HepG2 (cell line): ENCODE results near the gene CNNM4. TPM values are rescaled to one million over a fixed set of nuclear protein-coding genes. Genes with fewer than 3 reads are reported as not detected.

Experiments
- ATAC-seq: fragments of 200-7000 bp; cut with Tn5 transposase; 3 replicates; pipeline ENCODE4 v1.9.1; 2020; ENCODE audit warnings: mild to moderate bottlenecking, moderate library complexity
- BruUV-seq: library from RNA; stranded (reverse); fragments of 400-500 nt; replicated peaks from 2 replicates; lab custom pipeline; 2021; lab: Mats Ljungman, UMichigan
- CTCF ChIA-PET: fragments of 300-600 bp; formaldehyde crosslinking; extraction: SDS; loops from one replicate; lab custom pipeline; 2021; ENCODE audit warnings: low total read pairs, inconsistent platforms, low intra/inter-chr PET ratio; lab: Yijun Ruan, JAX
- POLR2A ChIA-PET: fragments of 350-600 bp; sonication (Branson Sonifier 250); formaldehyde crosslinking; loops from one replicate; lab custom pipeline; 2020; ENCODE audit warnings: antibody characterized with exemption, inconsistent platforms; lab: Yijun Ruan, JAX
- DNase-seq: peaks from one replicate; pipeline ENCODE4 v3.0.0-alpha.2; 2015; ENCODE audit warnings: low spot score
- FAIRE-seq: peaks from 3 replicates; lab custom pipeline; 2011; peaks lifted over from hg19 to GRCh38; lab: Jason Lieb, UNC
- H2AFZ ChIP-seq: one replicate; pipeline ENCODE4 v1.6.1; 2011; ENCODE audit warnings: low read length, inconsistent platforms
- H3K27ac ChIP-seq: fragments of 300-600 bp; 3 replicates; pipeline ENCODE4 v1.8.0; 2011; ENCODE audit warnings: mixed run types, mild to moderate bottlenecking, mixed read lengths, low read length, inconsistent platforms; ENCODE audit not compliant: insufficient read depth; ENCODE audit errors: extremely low read length
- H3K27me3 ChIP-seq, 2 experiments: fragments of 200-600 bp in 1 of 2; 2 replicates in 1 of 2; 3 replicates in 1 of 2; pipeline versions ENCODE4 v1.6.0 to v1.8.0; 2011; ENCODE audit warnings: low read length in 2 of 2, mild to moderate bottlenecking in 2 of 2, moderate library complexity in 2 of 2, inconsistent platforms in 1 of 2; ENCODE audit not compliant: insufficient read depth in 2 of 2, control insufficient read depth in 1 of 2
- H3K36me3 ChIP-seq, 2 experiments: fragments of 200-600 bp in 1 of 2; replicated peaks in 1 of 2; 2 replicates in 1 of 2; 3 replicates in 1 of 2; pipeline versions ENCODE4 v1.5.1 to v1.8.0; 2011; ENCODE audit warnings: low read length in 2 of 2, inconsistent platforms in 1 of 2; ENCODE audit not compliant: insufficient read depth in 2 of 2, control insufficient read depth in 1 of 2
- H3K4me1 ChIP-seq: 2 replicates; pipeline ENCODE4 v1.5.1; 2012; ENCODE audit warnings: low read length, inconsistent platforms; ENCODE audit not compliant: insufficient read depth
- H3K4me2 ChIP-seq: 2 replicates; pipeline ENCODE4 v1.6.0; 2011; ENCODE audit warnings: low read depth, low read length, inconsistent platforms
- H3K4me3 ChIP-seq, 3 experiments: fragments of 200-600 bp in 1 of 3; sonication (generic), shearing (Covaris generic) in 1 of 3; replicated peaks in 1 of 3; 2 replicates each; pipeline ENCODE4 v1.5.1; 2011 to 2016; ENCODE audit warnings: low read length in 3 of 3, inconsistent platforms in 2 of 3, low read depth in 2 of 3, mild to moderate bottlenecking in 2 of 3, control low read depth in 1 of 3, mixed read lengths in 1 of 3; ENCODE audit not compliant: insufficient read depth in 1 of 3
- H3K79me2 ChIP-seq: one replicate; pipeline ENCODE4 v1.6.1; 2011; ENCODE audit warnings: low read length, inconsistent platforms; ENCODE audit not compliant: insufficient read depth
- H3K9ac ChIP-seq: 2 replicates; pipeline ENCODE4 v1.6.0; 2011; ENCODE audit warnings: mild to moderate bottlenecking, low read depth, low read length, inconsistent platforms; ENCODE audit not compliant: insufficient read depth
- H3K9me3 ChIP-seq: 2 replicates; pipeline ENCODE4 v1.5.1; 2012; ENCODE audit warnings: mild to moderate bottlenecking, low read length
- H4K20me1 ChIP-seq: 2 replicates; pipeline ENCODE4 v1.6.0; 2011; ENCODE audit warnings: inconsistent platforms, mild to moderate bottlenecking, low read length, moderate library complexity; ENCODE audit not compliant: insufficient read depth
- AKAP8 ChIP-seq: sonication (generic); formaldehyde crosslinking; IDR thresholded peaks from 2 replicates; pipeline ENCODE4 v1.5.1; 2020; ENCODE audit warnings: mild to moderate bottlenecking, missing genetic modification reagents
- JUNB ChIP-seq: sonication (generic); formaldehyde crosslinking; IDR thresholded peaks from 2 replicates; pipeline ENCODE4 v1.8.0; 2022; ENCODE audit warnings: missing genetic modification reagents, mild to moderate bottlenecking, borderline replicate concordance
- JUND ChIP-seq: sonication (generic); formaldehyde crosslinking; IDR thresholded peaks from 2 replicates; pipeline ENCODE4 v1.8.0; 2022; ENCODE audit warnings: mild to moderate bottlenecking, missing genetic modification reagents
- MED13 ChIP-seq: sonication (generic); formaldehyde crosslinking; IDR thresholded peaks from 2 replicates; pipeline ENCODE4 v1.5.0; 2020; ENCODE audit warnings: missing genetic modification reagents
- NR2F2 ChIP-seq: IDR thresholded peaks from 2 replicates; pipeline ENCODE4 v1.6.1; 2012; ENCODE audit warnings: low read depth, inconsistent platforms, borderline replicate concordance
- TBP ChIP-seq: sonication (generic); formaldehyde crosslinking; IDR thresholded peaks from 2 replicates; pipeline ENCODE4 v1.5.0; 2020; ENCODE audit warnings: missing genetic modification reagents
- THYN1 ChIP-seq: sonication (generic); formaldehyde crosslinking; IDR thresholded peaks from 2 replicates; pipeline ENCODE4 v1.8.1; 2023; ENCODE audit warnings: low read depth, mild to moderate bottlenecking, moderate library complexity, missing genetic modification reagents, borderline replicate concordance
- TSC22D2 ChIP-seq: sonication (generic); formaldehyde crosslinking; IDR thresholded peaks from 2 replicates; pipeline ENCODE4 v1.5.1; 2020; ENCODE audit warnings: missing genetic modification reagents, mild to moderate bottlenecking, borderline replicate concordance
- ZBTB25 ChIP-seq: IDR thresholded peaks from 2 replicates; pipeline ENCODE4 v1.6.1; 2018; ENCODE audit warnings: missing genetic modification reagents
- ZHX2 ChIP-seq, 2 experiments: sonication (generic) in 1 of 2; formaldehyde crosslinking in 1 of 2; IDR thresholded peaks; 2 replicates each; pipeline versions ENCODE4 v1.6.1 to v1.9.0; 2014 to 2022; ENCODE audit warnings: antibody characterized with exemption in 1 of 2, borderline replicate concordance in 1 of 2, inconsistent platforms in 1 of 2, low read depth in 1 of 2, missing genetic modification reagents in 1 of 2
- ZNF333 ChIP-seq: sonication (generic); formaldehyde crosslinking; IDR thresholded peaks from 2 replicates; pipeline ENCODE4 v1.4.0; 2020; ENCODE audit warnings: mild to moderate bottlenecking, missing genetic modification reagents, borderline replicate concordance
- ZNF354B ChIP-seq: sonication (generic); formaldehyde crosslinking; IDR thresholded peaks from 2 replicates; pipeline ENCODE4 v1.8.0; 2022; ENCODE audit warnings: mild to moderate bottlenecking, missing genetic modification reagents
- ZNF382 ChIP-seq: sonication (generic); formaldehyde crosslinking; IDR thresholded peaks from 2 replicates; pipeline ENCODE4 v1.5.0; 2020; ENCODE audit warnings: missing genetic modification reagents, mild to moderate bottlenecking, borderline replicate concordance
- ZNF383 ChIP-seq: sonication (generic); formaldehyde crosslinking; IDR thresholded peaks from 2 replicates; pipeline ENCODE4 v1.4.0; 2020; ENCODE audit warnings: missing genetic modification reagents, mild to moderate bottlenecking, borderline replicate concordance
- ZNF614 ChIP-seq: IDR thresholded peaks from 2 replicates; pipeline ENCODE4 v1.6.1; 2018; ENCODE audit warnings: missing biosample characterization, missing genetic modification reagents, inconsistent platforms, borderline replicate concordance
- WGBS: methylation state at CpG from one replicate; pipeline ENCODE4 v1.1.6; 2017; ENCODE audit warnings: low lambda C conversion rate; 5-methylcytosine and 5-hydroxymethylcytosine counted together
- in situ Hi-C: cut with HindIII; loops from 2 replicates; pipeline ENCODE4 v1.10.0; 2017; ENCODE audit warnings: low pct_unique_long_range_greater_than_20kb; ENCODE audit not compliant: extremely low pct_ligation_motif_present
- intact Hi-C: fragments of 100-400 bp; cut with micrococcal nuclease; formaldehyde crosslinking; loops from one replicate; pipeline ENCODE4 v1.10.0; 2022; ENCODE audit not compliant: unreplicated experiment
- polyA plus RNA-seq, 8 experiments: library from polyadenylated mRNA; depleted of rRNA in 3 of 8; stranded (reverse) in 7 of 8; unstranded in 1 of 8; fragments of >200 nt; fragmentation: Illumina TruSeq in 4 of 8; extraction: Trizol in 4 of 8; gene quantifications; 2 replicates each; pipeline versions ENCODE4 v1.2.1 to v1.2.3, GENCODE V29; 2011 to 2016; ENCODE audit warnings: low read depth in 4 of 8, missing spikeins in 1 of 8, mixed read lengths in 1 of 8; ENCODE audit not compliant: insufficient read depth in 1 of 8
- total RNA-seq, 5 experiments: library from RNA; depleted of rRNA; stranded (reverse); fragments of >200 nt; fragmentation: Illumina TruSeq; extraction: Trizol; gene quantifications; 2 replicates each; pipeline ENCODE4 v1.2.3, GENCODE V29; 2016; ENCODE audit warnings: low read depth in 1 of 5
- TF ChIP-seq, protein P1 (sequence below): IDR thresholded peaks from 2 replicates; pipeline ENCODE4 v1.6.1; 2018; ENCODE audit warnings: missing genetic modification reagents, mild to moderate bottlenecking, missing compliant biosample characterization
- TF ChIP-seq, protein P2 (sequence below): sonication (generic); formaldehyde crosslinking; IDR thresholded peaks from 2 replicates; pipeline ENCODE4 v1.5.0; 2020; ENCODE audit warnings: missing genetic modification reagents, mild to moderate bottlenecking, borderline replicate concordance

The CNNM4 gene
- total and polyA plus RNA-seq, 2 of the 13 experiments (the other 11 are each of a cell fraction or from before 2014, with no cell fraction given) = 5.9 to 8.4 TPM

DNA sequence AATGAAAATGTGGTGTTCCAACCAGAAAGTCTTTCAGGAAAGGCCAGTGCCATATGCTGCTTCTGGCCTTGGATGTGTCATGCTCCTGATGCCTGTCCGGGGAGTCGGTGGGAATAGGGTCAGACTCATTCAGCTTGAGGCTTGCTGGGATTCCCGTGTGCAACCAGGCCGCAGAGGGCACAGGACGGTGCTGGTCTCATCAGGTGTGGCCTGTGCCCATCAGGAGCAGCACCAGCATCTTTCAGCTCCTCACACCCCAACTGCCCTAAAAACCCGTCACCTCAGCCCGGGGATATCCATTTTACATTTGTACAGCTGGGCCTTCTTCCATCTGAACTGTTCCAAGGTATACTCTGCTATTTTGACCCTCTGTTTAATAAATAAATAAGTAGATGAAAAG is 42.0 kb downstream of the CNNM4 start:
- 93% methylated on average over 7 of the region's 7 CpGs for WGBS
- in situ Hi-C loops = no loop called here
- no peak overlapping the region for H3K9ac ChIP-seq
- no peaks in the 10 kb centered on the region for H4K20me1 ChIP-seq
- peaks cover 35% of the 10 kb centered on the region for H3K4me1 ChIP-seq
- no peak for ATAC-seq
- no peak for TF ChIP-seq TBP (CRISPR knock-in tag)
- TF ChIP-seq, protein P1, sequence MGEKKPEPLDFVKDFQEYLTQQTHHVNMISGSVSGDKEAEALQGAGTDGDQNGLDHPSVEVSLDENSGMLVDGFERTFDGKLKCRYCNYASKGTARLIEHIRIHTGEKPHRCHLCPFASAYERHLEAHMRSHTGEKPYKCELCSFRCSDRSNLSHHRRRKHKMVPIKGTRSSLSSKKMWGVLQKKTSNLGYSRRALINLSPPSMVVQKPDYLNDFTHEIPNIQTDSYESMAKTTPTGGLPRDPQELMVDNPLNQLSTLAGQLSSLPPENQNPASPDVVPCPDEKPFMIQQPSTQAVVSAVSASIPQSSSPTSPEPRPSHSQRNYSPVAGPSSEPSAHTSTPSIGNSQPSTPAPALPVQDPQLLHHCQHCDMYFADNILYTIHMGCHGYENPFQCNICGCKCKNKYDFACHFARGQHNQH (CRISPR knock-in tag) = no peak
- no peak for TF ChIP-seq JUND
- TF ChIP-seq ZBTB25 (CRISPR knock-in tag) = no peak
- no peak for TF ChIP-seq ZNF354B
- TF ChIP-seq TSC22D2 = no peak
- TF ChIP-seq AKAP8 (CRISPR knock-in tag) = no peak
- TF ChIP-seq NR2F2 = no peak
- no peak for TF ChIP-seq ZNF382 (CRISPR knock-in tag)
- no peak for TF ChIP-seq ZNF614
- TF ChIP-seq JUNB (CRISPR knock-in tag) = no peak
- no peak for TF ChIP-seq ZNF383
- TF ChIP-seq ZNF333 (CRISPR knock-in tag) = no peak
- TF ChIP-seq MED13 = no peak
- TF ChIP-seq THYN1 (CRISPR knock-in tag) = no peak
- no peak for TF ChIP-seq ZHX2 (IDR thresholded peaks at IDR 0.05; ENCODE audit: low read depth)
- no peak for TF ChIP-seq ZHX2 (CRISPR knock-in tag; IDR thresholded peaks at IDR 0.05; ENCODE audit: borderline replicate concordance)
- TF ChIP-seq, protein P2, sequence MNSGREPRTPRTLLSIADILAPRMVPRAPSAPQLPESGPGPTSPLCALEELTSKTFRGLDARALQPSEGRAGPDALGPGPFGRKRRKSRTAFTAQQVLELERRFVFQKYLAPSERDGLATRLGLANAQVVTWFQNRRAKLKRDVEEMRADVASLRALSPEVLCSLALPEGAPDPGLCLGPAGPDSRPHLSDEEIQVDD (CRISPR knock-in tag) = no peak
- no peak overlapping the region for H3K4me2 ChIP-seq
- H2AFZ ChIP-seq = no peak overlapping the region
- no TSS peak for BruUV-seq
- H3K27ac ChIP-seq = no peak overlapping the region
- ChIA-PET POLR2A (no interaction called here), CTCF (no interaction called here)
- H3K4me3 ChIP-seq = no peak overlapping the region
- H3K9me3 ChIP-seq = no peaks in the 10 kb centered on the region
- H3K27me3 ChIP-seq = no peaks in the 10 kb centered on the region
- DNase-seq = no peak
- H3K36me3 ChIP-seq = peaks cover 5 to 11% of the 10 kb centered on the region in 2 experiments; a peak in 3 of 5 replicates
- no peaks in the 10 kb centered on the region for H3K79me2 ChIP-seq
- intact Hi-C loops = no loop called here
- no peak for FAIRE-seq
